GM19395 (cell line): ENCODE data around the gene LRRC4B.

Experiments used
- ATAC-seq: cut with Tn5 transposase; IDR thresholded peaks from one replicate; pipeline ENCODE4 v1.9.1; 2021; ENCODE audit warnings: mild to moderate bottlenecking, moderate library complexity; ENCODE audit not compliant: unreplicated experiment

LRRC4B gene

DNA sequence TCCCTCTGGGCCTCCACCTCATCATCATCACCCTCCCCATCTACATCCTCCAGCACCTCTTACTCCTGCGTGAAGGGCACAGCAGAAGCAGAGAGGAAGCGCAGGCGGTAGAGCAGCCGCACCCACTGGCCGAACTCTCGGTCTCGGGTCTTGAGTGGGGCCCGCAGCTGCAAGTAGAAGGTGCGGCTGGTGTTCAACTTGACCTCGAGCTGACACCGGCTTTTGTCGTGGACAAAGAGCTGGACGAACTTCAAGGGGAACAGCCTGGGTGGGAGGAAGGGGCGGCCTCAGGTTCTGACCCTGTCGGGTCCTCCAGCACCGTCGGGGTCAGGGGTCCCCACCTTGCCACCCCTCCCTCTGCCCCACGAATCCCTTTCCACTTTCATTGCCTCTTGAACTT lies 100.7 kb downstream of the LRRC4B start:
- ATAC-seq: no peak
